Hepatocyte (in vitro differentiated cells): ENCODE measurements around the gene BAG3. TPM values are rescaled to one million over a fixed set of nuclear protein-coding genes. Genes with fewer than 3 reads are reported as not detected.

Source experiments
- DNase-seq: peaks from one replicate; pipeline ENCODE4 v3.0.0-alpha.2; 2016; ENCODE audit warnings: low spot score
- H2AFZ ChIP-seq: fragments of 200-600 bp; sonication (generic); 2 replicates; pipeline ENCODE4 v1.6.0; 2016; ENCODE audit warnings: antibody characterized with exemption, mild to moderate bottlenecking
- H3K27ac ChIP-seq: fragments of 200-600 bp; sonication (generic); 2 replicates; pipeline ENCODE4 v1.5.1; 2016; ENCODE audit warnings: mild to moderate bottlenecking
- H3K27me3 ChIP-seq: fragments of 200-600 bp; sonication (generic); 2 replicates; pipeline ENCODE4 v1.6.1; 2016
- H3K36me3 ChIP-seq: fragments of 200-600 bp; sonication (generic); replicated peaks from 2 replicates; pipeline ENCODE4 v1.5.1; 2016; ENCODE audit warnings: low read depth; ENCODE audit not compliant: insufficient read depth
- H3K4me1 ChIP-seq: fragments of 200-600 bp; sonication (generic); 2 replicates; pipeline ENCODE4 v1.5.1; 2016; ENCODE audit warnings: mild to moderate bottlenecking, moderate library complexity; ENCODE audit not compliant: insufficient read depth
- H3K4me2 ChIP-seq: fragments of 200-600 bp; sonication (generic); 2 replicates; pipeline ENCODE4 v1.6.0; 2016
- H3K4me3 ChIP-seq: fragments of 200-600 bp; sonication (generic); 2 replicates; pipeline ENCODE4 v1.5.1; 2016; ENCODE audit warnings: mild to moderate bottlenecking
- H3K79me2 ChIP-seq: fragments of 200-600 bp; sonication (generic); 2 replicates; pipeline ENCODE4 v1.6.0; 2017; ENCODE audit warnings: mild to moderate bottlenecking
- H3K9me2 ChIP-seq: fragments of 200-600 bp; sonication (generic); replicated peaks from 2 replicates; pipeline ENCODE4 v1.6.0; 2017; ENCODE audit warnings: mild to moderate bottlenecking; ENCODE audit not compliant: insufficient read depth
- H3K9me3 ChIP-seq: fragments of 200-600 bp; sonication (generic); 2 replicates; pipeline ENCODE4 v1.5.1; 2016; ENCODE audit warnings: low read depth, mild to moderate bottlenecking
- H4K20me1 ChIP-seq: fragments of 200-600 bp; sonication (generic); 2 replicates; pipeline ENCODE4 v1.6.0; 2016; ENCODE audit warnings: mild to moderate bottlenecking; ENCODE audit not compliant: insufficient read depth, poor library complexity, severe bottlenecking
- EZH2 ChIP-seq: fragments of 200-600 bp; sonication (generic); IDR thresholded peaks from 2 replicates; pipeline ENCODE4 v1.6.1; 2016; ENCODE audit warnings: antibody characterized with exemption, mild to moderate bottlenecking, borderline replicate concordance
- EZH2phosphoT487 ChIP-seq: fragments of 200-600 bp; sonication (generic); IDR thresholded peaks from one replicate; pipeline ENCODE4 v1.6.1; 2018; ENCODE audit warnings: antibody characterized with exemption, mild to moderate bottlenecking, low read depth, moderate library complexity; ENCODE audit not compliant: unreplicated experiment, severe bottlenecking
- WGBS: methylation state at CpG from one replicate; pipeline ENCODE4 v1.1.6; 2016; ENCODE audit warnings: low lambda C conversion rate; ENCODE audit errors: missing lambda C conversion rate; 5-methylcytosine and 5-hydroxymethylcytosine counted together
- polyA plus RNA-seq: library from polyadenylated mRNA; unstranded; fragments of >200 nt; fragmentation: Nextera tagmentation; extraction: Ambion mirVana; gene quantifications from 2 replicates; pipeline ENCODE4 v1.2.1, GENCODE V29; 2016
- total RNA-seq: library from RNA; depleted of rRNA; stranded (reverse); fragments of >200 nt; gene quantifications from 2 replicates; pipeline ENCODE4 v1.2.3, GENCODE V29; 2014
- TF ChIP-seq, protein P1 (sequence below): fragments of 200-600 bp; sonication (generic); IDR thresholded peaks from 2 replicates; pipeline ENCODE4 v1.5.1; 2016; ENCODE audit warnings: antibody characterized with exemption, mild to moderate bottlenecking; ENCODE audit not compliant: poor library complexity

Gene BAG3
- total and polyA plus RNA-seq, 2 experiments from 2014 or later, result 18.2 to 67.1 TPM

DNA sequence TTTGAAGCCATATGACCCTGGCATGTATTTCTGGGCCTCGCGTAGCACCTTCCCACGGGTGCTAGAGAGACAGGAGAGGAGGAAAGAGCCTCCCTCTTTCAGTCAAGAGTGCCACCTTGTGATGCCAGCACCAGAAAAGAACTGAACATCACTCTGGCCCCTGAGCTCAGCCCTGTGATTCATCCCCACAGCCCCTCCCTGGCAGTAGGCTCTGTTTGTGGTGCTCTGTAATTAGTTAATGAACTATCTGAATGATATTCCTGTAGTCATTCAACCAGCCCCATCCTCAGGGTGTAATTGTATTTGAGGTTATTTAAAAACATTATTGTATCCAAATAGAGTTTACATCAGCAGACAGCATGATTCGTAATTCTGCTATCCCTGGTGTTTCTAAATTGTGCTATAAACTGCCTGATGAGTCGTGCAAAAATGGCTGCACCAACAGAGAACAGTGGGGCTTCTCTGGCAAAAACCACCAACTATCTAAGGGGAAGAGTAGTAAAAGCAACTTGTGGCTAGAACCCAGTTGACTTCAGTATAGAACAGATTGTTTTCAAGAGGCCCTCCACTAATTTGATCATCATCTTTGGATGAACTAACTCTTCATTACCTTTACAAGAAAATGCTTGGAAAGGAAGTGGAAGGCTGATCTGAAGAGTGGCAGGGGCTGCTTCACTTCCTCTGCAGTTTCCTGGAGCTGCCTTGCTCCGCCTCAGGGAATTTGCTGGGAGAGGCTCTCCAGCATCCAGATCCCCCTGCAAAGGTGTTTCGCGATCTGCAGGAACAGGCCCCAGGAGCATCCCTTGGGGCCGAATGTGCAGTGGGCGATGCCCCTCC lies 30.7 kb upstream of the BAG3 start:
- H3K9me2 ChIP-seq, result no peaks in the 10 kb centered on the region
- no peaks in the 10 kb centered on the region for H3K9me3 ChIP-seq
- whole genome bisulfite sequencing, result 87% methylated on average over 10 of the region's 10 CpGs
- no peaks in the 10 kb centered on the region for H3K27me3 ChIP-seq
- H3K4me1 ChIP-seq, result no peaks in the 10 kb centered on the region
- H3K4me3 ChIP-seq, result no peak overlapping the region
- no peak for DNase-seq
- no peaks in the 10 kb centered on the region for H3K79me2 ChIP-seq
- no peak overlapping the region for H3K27ac ChIP-seq
- H4K20me1 ChIP-seq, result no peaks in the 10 kb centered on the region
- TF ChIP-seq EZH2 (no peak), EZH2phosphoT487 (no peak)
- TF ChIP-seq, protein P1, sequence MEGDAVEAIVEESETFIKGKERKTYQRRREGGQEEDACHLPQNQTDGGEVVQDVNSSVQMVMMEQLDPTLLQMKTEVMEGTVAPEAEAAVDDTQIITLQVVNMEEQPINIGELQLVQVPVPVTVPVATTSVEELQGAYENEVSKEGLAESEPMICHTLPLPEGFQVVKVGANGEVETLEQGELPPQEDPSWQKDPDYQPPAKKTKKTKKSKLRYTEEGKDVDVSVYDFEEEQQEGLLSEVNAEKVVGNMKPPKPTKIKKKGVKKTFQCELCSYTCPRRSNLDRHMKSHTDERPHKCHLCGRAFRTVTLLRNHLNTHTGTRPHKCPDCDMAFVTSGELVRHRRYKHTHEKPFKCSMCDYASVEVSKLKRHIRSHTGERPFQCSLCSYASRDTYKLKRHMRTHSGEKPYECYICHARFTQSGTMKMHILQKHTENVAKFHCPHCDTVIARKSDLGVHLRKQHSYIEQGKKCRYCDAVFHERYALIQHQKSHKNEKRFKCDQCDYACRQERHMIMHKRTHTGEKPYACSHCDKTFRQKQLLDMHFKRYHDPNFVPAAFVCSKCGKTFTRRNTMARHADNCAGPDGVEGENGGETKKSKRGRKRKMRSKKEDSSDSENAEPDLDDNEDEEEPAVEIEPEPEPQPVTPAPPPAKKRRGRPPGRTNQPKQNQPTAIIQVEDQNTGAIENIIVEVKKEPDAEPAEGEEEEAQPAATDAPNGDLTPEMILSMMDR, result no peak
- H2AFZ ChIP-seq, result no peak overlapping the region
- no peaks in the 10 kb centered on the region for H3K36me3 ChIP-seq
- H3K4me2 ChIP-seq, result no peak overlapping the region

DNA sequence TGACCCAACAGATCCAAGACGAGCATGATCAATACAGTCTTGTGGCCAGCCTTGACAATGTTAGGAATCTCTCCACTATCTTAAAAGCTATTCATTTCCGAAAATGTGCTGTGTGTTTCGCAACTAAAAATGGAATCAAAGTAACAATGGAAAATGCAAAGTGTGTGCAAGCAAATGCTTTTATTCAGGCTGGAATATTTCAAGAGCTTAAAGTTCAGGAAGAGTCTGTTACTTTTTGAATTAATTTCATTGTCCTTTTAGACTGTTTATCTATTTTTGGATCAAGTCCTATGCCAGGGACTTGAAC lies 30.1 kb upstream of the BAG3 start:
- TF ChIP-seq EZH2 (no peak), EZH2phosphoT487 (no peak)
- TF ChIP-seq, protein P1, result no peak
- Histone ChIP-seq H3K4me3 (no peak overlapping the region), H3K9me3 (no peaks in the 10 kb centered on the region), H3K36me3 (no peaks in the 10 kb centered on the region), H4K20me1 (no peaks in the 10 kb centered on the region), H2AFZ (no peak overlapping the region), H3K27me3 (no peaks in the 10 kb centered on the region), H3K79me2 (no peaks in the 10 kb centered on the region), H3K4me1 (no peaks in the 10 kb centered on the region), H3K27ac (no peak overlapping the region), H3K4me2 (no peak overlapping the region), H3K9me2 (no peaks in the 10 kb centered on the region)
- 77% methylated on average over 3 of the region's 3 CpGs for WGBS
- no peak for DNase-seq

- Histone ChIP-seq H3K4me2 (no peak overlapping the region), H3K27me3 (no peaks in the 10 kb centered on the region), H3K9me2 (no peaks in the 10 kb centered on the region), H3K9me3 (no peaks in the 10 kb centered on the region), H3K4me1 (no peaks in the 10 kb centered on the region), H3K36me3 (no peaks in the 10 kb centered on the region), H2AFZ (no peak overlapping the region), H4K20me1 (no peaks in the 10 kb centered on the region), H3K4me3 (no peak overlapping the region), H3K27ac (no peak overlapping the region), H3K79me2 (no peaks in the 10 kb centered on the region)
- no peak for DNase-seq
- WGBS, result 95% methylated on average over 6 of the region's 6 CpGs
- TF ChIP-seq EZH2, result no peak
- TF ChIP-seq, protein P1, result no peak
- TF ChIP-seq EZH2phosphoT487, result no peak
Measured at GRCh38 chr10:119625570-119626280, 25.5 kb upstream of the BAG3 start.
